ENCODE measurements around the gene MCIDAS.

Gene MCIDAS

DNA sequence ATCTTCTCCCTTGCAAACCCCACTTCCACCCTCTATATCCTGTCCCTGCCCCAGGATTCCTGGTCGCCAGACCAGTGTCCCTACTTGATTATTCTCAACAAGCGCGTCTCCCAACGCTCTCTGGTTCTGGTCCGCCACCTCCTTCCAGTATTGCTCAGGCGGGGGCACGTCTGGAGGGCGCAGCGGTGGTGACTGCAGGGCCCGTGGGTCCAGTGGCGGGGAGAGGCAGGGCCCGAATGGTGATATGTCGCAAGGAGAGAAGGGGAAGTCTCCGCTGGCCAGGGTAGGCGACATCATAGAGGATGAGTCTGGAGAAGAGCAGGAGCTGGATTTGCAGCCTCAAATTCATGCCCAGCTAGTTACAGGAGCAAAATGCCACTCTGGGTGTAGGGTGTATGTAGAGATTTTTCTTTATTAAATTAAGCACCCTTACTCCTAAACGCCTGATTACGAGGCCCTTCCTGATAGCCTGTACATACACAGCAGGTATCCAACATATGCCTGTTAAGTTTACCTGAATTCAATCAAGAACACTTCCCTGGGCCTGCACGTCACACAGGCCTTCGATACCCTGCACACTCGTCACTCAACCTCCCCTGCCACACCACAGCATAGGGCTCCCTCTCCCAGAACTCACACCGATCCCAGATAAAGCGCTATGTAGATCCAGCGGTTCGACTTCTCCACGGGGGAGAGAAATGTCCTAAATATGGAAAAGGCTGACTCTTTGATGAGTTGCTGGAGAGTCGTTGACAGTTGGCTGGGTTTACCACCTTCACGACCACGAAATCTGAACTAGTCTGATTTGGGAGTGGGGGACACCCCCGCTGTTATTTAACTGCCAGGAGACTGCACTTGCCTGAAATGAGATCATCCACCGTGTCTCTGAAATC is 4.8 kb downstream of the MCIDAS start:
- DNase-seq (ENCODE audit: low read depth in 2 of 2): no peak

DNA sequence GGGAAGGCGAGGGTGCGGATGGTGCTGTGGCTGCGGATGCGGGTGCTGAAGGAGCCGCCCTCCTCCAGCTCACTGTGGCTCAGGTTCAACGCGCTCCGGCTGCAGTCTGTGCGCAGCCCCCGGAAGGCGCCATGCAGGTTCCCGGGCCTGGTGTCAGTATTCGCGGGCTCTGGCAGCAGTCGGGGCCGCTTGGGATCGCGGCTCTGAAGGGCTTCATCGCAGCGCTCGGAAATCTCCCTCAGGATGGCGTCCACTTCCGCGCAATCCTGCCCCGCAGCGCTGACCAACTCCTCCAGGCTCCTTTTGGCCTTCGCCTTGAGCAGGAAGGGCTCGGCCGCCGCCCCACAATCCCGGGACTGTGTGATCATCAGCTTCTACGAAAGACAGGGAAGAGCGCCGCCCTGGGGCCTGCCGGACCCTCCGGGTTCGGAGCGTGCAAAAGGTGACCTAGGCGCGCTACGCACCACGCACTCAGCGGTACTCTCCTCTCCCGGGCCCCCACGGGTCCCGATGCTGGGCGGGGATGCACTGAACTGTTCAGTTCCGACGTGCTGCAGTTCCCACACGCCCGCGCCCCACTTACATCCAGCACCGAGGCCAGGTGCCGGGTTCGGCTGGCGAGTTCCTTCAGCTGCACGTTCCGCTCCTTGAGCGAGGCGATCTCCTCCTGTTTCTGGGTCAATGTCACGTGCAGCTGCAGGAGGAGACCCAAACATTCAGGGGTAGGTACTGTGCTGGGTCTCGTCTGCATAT is 6.5 kb downstream of the MCIDAS start:
- no peak for DNase-seq (ENCODE audit: low read depth in 2 of 2)

DNA sequence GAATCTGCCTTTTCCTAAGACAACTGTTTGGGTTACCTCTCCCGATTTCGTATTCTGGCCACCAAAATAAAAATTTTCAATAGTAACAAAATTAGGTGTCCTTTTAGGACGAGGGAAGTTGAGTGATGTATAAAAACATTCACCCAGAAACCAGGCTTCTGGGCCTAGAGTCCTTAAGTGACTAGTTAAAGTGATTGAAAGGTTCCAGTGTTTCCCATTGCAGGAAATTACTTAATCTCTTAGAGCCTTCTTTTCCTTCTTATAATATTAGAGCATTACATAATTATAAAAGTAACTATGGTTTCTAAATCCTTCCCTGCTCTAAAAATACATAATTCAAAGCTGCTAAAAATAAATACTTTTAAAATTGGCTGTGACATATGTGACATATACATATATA is 7.3 kb downstream of the MCIDAS start:
- no peak for DNase-seq (ENCODE audit: low read depth in 2 of 2)

DNA sequence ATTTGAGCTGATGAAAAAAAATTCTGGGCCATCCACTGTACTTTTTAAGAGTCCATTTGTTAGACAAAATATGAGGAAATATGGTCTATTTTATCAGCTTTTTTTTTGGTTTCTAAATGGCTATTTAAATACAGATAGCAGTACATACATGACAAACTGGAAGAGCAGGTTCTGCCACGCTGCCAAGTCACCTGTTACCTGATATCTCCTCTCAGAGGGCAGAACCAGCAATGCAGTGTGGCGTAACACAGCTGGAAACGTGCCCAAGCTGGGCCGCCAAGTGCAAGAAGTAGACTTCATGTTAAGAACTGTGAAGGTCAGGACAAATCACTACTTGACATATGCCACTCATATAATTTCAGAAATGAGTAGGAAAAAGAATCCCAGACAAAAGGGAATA is 8.1 kb downstream of the MCIDAS start:
- no peak for DNase-seq (ENCODE audit: low read depth in 2 of 2)

DNA sequence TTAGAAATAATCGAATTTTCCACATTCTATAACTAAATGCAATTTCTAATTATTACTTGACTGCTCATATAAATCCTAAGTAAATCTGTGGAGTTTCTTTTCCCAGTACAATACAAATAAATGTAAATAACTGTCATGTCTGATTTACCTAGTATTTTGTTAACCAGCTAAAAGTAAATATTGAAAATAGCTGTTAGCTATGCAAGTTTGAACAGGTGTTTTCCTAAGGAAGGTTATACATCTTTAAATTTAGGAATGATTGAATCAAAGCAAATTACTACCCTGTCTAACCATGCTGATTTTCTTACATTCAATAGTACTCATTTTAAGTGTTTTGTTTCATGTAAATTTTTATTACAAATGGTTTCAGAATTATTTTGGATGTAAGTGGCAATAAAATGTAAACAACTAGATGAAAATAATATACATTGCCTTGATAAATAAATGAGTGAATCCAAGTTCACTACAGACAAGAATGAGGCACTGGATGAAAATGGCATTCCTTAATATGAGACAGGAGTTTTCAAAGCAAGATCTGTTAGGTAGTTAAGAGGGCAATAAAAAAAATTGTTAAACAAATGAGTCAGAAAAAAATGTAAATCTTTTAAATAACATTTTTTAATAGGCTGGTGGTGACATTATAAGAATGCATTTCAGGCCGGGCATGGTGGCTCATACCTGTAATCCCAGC is 15.8 kb downstream of the MCIDAS start:
- DNase-seq (ENCODE audit: low read depth in 2 of 2): no peak

DNA sequence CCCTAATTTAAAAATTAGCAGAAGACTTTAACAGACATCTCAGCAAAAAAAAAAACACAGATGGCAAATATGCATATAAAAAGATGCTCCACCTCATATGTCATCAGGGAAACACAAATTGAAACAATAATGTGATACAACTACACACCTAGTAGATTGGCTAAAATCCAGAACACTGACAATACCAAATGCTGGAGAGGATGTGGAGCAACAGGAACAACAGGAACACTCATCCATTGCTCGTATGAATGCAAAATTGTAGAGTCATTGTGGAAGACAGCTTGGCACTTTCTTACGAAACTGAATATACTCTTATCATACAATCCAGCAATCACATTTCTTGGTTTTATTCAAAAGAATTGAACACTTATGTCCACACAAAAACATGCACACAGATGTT is 22.1 kb downstream of the MCIDAS start:
- no peak for DNase-seq (ENCODE audit: low read depth in 2 of 2)

DNA sequence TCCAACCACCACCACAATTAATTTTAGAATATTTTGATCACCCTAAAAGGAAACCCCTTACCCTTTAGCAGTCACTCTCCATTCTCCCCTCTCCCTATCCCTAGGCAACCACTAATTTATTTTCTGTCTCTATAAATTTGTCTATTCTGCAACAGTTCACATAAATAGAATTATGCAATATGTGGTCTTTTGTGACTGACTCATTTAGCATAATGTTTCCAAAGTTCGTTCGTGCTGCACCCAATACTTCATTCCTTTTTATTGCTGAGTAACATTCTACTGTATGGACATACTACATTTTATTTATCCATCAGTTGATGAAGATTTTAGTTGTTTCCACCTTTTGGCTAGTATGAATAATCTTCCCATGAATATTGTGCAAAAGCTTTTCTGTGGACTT is 36.0 kb downstream of the MCIDAS start:
- no peak for DNase-seq (ENCODE audit: low read depth in 2 of 2)

DNA sequence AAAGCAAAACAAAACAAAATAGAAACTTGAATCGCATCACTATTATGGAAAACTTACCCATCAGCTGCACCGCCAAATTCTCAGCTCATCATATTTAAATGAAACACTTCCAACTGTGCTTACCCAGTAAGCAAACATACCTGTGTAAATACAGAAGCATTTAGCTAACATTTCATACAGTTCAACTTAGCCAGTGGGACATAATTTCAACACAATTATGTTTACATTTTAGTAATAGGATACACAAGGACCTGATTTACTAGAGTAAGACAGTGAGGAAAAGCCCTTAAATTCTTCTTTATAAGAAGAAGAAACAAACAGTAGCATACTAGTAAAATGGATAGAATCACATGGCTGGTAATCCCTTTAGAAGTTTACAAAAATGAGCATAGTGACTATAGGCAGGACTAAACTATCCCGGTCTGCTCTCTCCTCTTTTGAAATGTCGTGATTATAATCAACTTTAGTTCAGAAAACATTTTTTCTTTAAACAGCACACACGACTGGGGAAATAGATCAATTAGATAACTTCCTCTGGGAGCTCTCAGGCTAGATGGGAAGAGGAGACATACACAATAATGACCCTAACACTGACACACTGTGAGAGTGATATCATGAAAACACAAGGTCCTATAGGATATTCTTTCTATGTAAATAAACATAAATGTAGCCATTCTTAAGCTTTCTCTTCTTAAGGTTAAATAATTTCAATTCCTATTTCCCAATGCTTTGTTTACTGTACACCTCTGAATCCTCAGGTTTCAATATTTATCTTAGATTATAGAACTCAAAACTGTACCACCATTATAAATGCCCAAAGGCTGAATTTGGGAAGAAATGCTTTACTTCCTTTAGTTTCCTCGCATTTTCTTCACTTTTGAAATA is 38.2 kb downstream of the MCIDAS start:
- no peak for DNase-seq (ENCODE audit: low read depth in 2 of 2)

DNA sequence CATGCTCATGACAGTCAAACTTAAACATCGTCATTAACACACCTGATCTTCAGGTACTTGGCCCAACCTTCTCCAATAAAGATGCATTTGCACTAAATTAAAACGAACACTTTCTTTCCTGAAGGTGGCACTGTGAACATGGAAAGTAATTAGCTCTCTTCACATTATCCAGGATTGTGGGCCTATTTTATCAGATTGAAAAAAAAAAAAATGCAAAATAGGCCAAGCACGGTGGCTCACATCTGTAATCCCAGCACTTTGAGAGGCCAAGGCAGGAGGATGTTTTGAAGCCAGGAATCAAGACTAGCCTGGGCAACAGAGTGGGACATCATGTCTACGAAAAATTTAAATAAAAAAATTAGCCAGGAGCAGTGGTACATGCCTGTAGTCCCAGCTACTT is 39.7 kb downstream of the MCIDAS start:
- no peak for DNase-seq (ENCODE audit: low read depth in 2 of 2)

DNA sequence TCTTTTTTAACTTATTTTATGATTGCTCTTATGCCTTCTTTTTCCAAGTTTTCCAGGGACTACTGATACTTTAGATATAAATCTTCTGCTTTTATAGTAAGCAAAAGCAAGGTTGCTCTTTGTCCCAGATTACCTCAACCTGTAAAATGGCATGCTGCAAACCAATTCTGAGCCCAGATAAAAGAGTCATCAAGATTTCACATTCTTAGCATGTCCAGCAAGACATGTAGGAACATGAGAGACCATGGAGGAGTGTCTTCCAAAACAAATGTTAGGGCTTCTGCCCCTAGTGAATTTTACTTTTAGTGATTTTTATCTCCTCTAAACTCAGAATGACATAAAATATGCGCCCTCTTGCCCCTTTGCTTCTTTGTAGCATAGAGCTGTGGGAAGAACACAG is 47.1 kb downstream of the MCIDAS start:
- no peak for DNase-seq (ENCODE audit: low read depth in 2 of 2)

DNA sequence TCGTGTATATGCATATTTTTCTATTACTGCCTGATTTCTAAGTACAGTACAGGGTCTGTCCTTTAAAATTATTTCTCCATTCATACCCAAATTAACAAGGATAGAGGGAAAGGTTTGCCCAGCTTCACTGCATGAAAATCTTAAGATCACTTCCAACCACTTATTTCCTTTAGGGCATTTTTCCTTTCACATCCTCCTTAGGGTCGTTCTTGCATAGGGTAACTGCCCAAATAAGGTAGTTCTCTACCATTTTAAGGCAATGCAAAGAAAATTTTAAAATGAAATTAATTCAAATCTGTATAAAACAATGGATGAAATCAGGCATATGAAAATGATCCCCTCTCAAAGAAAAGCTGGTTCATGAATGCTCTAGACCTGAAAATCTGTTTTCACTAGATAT is 50.0 kb downstream of the MCIDAS start:
- no peak for DNase-seq (ENCODE audit: low read depth in 2 of 2)

DNA sequence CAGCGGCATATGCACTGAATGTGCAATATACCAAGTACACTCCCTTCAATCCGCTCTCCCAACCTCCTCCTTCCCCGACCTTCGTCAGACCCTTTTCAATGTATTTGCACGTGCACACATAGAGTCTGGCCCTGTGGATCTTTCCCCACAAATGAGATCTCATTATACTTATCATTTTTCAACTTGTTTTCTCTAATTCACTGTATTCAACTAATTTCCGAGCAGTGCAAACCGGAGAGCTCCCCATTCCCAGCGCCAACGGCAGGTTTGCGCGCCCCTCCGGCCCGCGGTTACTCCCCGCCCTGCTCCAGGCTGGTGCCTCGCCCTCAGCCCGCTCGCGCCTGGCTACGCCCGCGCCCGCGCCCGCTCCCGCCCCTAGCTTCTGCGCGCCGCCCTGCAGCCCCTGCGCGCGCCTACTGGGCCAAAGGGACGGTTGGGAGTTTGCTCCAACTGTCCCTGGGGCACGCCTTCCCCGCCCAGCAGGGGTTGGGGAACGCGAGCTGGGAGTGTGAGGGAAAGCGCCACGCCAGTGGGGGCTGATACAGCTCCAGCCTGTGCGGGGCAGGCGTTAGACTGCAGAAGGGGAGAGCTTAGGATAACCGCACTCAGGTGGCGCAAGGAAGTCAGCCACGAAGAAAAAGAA is 50.8 kb downstream of the MCIDAS start:
- DNase-seq (ENCODE audit: low read depth in 2 of 2): no peak

DNA sequence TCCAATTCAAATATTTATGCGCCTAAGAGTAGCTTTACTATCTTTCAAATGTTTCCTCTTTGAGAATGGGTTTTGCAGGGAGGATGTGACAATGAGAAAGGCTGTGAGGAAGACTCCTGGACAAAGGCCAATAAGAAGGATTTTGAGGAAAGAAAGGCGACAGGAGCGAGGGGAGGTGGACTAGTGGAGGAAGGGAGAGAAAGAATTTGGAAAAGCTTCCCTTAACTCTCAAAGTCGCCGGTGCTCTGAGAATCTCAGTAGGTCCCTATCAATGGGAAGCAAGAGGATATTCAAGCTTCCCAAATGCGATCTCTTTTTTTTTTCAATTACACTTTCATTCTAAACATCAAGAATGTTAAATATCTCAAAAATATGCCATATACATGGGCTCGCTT is 51.3 kb downstream of the MCIDAS start:
- no peak for DNase-seq (ENCODE audit: low read depth in 2 of 2)

DNA sequence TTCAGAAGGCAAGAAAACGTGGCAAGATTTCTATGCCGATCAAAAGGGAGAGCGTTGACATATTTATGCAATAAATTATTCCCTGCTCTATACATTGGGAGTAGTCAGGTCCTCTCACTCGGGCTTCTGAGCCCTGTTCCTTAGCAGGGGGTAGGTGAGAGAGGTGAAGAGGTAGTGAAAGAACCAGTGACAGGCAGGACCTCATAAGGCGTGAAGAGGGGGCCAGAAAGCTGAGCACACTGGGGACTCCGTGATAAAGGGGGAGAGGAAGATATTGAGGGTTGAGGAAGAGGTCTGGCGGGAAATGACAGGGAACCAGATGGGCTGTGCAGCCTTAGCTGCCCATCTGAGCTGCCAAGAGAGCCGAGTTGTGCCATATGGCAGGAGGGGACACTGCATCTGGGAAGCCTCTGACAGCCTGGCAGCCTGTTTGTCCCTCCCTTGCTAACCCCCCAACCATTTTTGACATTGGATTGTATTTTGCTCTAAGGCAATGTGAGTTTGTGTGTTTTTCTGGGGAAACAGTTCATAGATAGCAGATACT is 53.4 kb downstream of the MCIDAS start:
- DNase-seq (ENCODE audit: low read depth in 2 of 2): no peak

DNA sequence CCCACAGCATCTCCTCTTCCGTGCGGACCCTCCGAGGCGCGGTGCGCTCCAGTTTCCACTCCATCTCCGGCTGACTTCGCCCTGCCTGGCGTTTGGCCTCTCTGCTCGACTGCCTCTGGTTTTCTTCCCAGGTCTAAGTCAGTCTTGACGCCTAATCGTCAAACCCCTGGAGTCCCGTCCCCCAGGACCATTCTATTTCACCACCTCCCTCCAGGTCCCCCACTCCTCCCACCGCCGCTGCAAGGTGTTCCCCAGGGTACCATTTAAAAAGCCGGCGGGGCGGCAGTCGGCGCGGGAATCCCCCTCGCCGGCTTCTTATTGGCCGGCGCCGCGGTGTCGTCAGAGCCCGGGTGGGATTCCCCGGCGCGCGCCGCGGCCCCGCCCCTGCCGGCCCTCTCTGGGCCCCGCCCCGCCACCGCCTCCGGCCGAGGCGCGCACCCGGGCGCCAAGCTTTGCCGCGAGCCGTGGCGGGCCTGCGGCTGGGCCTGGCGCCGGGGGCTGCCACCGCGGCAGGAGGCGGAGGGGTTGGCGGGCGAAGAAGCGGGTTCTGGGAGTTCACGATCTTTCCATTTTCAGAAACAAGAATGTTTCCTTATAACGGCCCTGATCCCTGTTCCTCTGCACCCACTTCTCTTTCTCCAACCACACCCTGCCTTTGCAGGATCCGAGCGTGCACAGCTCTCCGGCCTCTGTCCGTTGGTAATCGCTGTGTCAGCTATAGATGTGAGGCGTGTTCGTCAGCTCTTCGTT is 54.0 kb downstream of the MCIDAS start, which contains the start of gene CDC20B:
TSS of gene CDC20B (minus strand) at position 241 of the 750 bp plus-strand sequence. CDS start at position 64, 177 bp downstream.
- peak; percentile 67 to 73 for DNase-seq (ENCODE audit: low read depth in 2 of 2)

DNA sequence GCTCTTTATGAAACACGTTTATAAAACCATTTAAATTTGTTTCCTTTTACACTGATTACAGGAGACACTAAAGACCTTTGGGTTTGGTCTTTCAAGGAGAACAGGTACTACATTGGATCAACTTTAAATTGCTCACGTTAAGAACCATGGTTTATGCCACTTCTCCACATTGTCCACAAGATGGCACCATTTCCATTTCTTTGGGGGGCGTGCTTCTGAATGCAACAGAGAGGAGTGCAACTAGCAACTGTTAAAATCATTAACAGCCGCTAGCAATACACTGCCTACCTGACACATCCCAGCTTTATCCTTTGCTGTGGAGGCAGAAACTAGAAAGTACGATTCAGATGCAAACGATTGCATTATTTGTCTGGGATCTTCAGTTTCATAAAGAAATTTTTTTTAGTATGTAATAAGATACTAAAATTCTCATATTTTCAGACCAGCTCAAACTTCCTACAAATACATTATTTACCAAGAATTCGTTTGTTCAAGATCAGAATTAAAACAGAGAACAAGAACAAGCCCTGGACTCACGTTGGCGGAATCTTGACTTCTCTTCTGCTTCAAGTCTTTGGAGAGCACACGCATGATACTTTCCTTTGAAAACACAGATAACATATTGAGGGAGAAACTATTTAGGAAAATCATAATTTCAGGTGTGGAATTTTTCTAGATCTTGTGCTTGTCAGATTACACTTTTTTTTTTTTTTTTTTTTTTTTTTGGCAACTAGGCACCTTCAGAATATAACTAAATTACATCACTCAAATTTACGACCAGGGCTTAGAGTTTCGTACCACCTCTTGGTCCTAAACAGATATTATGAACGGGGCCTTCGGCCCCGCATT is 54.8 kb downstream of the MCIDAS start:
- peak; percentile 23 to 29 for DNase-seq (ENCODE audit: low read depth in 2 of 2)

DNA sequence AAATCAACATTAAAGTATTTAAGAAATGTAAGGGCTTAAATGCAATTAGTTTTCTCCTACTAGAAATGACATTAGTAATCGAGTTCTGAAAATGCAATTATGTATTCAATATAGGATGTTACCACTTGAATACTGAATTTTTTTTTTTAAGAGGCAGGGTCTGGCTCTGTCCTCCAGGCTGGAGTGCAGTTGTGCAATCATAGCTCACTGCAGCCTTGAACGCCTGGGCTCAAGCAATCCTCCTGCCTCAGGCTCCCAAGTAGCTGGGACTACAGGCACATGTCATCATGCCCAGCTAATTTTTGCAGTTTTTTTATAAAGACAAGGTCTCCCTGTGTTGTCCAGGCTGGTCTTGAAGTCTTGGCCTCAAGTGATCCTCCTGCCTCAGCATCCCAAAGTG is 55.6 kb downstream of the MCIDAS start:
- no peak for DNase-seq (ENCODE audit: low read depth in 2 of 2)

Measured in stimulated activated CD4-positive, alpha-beta T cell treated with anti-CD3 and anti-CD28 coated beads, Interleukin-4, amount 100 ng/mL, for 48 hours (primary cell).